Activated B cell treated with CpG ODN at 0.5 μM for 24 hours (primary cell): ENCODE measurements around the gene FAAP24. TPM values are rescaled to one million over a fixed set of nuclear protein-coding genes. Genes with fewer than 3 reads are reported as not detected.
"Not testable (repeated sequence)": the region's sequence is repeated elsewhere in the genome, so short reads cannot be mapped to it uniquely, and the experiment has no call there.

ENCODE experiments used
- ATAC-seq: fragments of 200-7000 bp; cut with Tn5 transposase; one replicate; pipeline ENCODE4 v1.10.0; 2021; ENCODE audit warnings: low read depth, mild to moderate bottlenecking, moderate library complexity
- CTCF ChIA-PET: fragments of 350-600 bp; sonication (Branson Sonifier 250); formaldehyde crosslinking; loops from one replicate; lab custom pipeline; 2021; ENCODE audit warnings: antibody characterized with exemption; lab: Charles Lee
- POLR2A ChIA-PET: fragments of 350-600 bp; sonication (Branson Sonifier 250); formaldehyde crosslinking; loops from one replicate; lab custom pipeline; 2021; ENCODE audit warnings: antibody characterized with exemption; lab: Charles Lee
- DNase-seq: peaks from one replicate; pipeline ENCODE4 v3.0.0; 2022
- H3K27ac Mint-ChIP-seq: one replicate; pipeline ENCODE4 v1.8.0; 2020; ENCODE audit warnings: mixed read lengths
- H3K27me3 Mint-ChIP-seq: one replicate; pipeline ENCODE4 v1.8.0; 2021; ENCODE audit warnings: mixed read lengths
- H3K36me3 Mint-ChIP-seq: one replicate; pipeline ENCODE4 v1.8.0; 2021; ENCODE audit warnings: low read depth, mixed read lengths
- H3K4me1 Mint-ChIP-seq: one replicate; pipeline ENCODE4 v1.8.0; 2021; ENCODE audit warnings: mixed read lengths
- H3K4me3 Mint-ChIP-seq: one replicate; pipeline ENCODE4 v1.8.0; 2020; ENCODE audit warnings: mild to moderate bottlenecking, mixed read lengths
- H3K9me3 Mint-ChIP-seq: one replicate; pipeline ENCODE4 v1.8.0; 2020; ENCODE audit warnings: mixed read lengths
- intact Hi-C: fragments of 100-400 bp; cut with micrococcal nuclease; formaldehyde crosslinking; loops from one replicate; pipeline ENCODE4 v1.15.1; 2024
- total RNA-seq: library from RNA; stranded (reverse); gene quantifications from 2 replicates; pipeline ENCODE4 v1.2.3, GENCODE V29; 2022
- TF ChIP-seq, protein P1 (sequence below): fragments of 200-600 bp; IDR thresholded peaks from one replicate; pipeline ENCODE4 v1.8.0; 2022; ENCODE audit warnings: antibody characterized with exemption, mild to moderate bottlenecking

Gene FAAP24
- total RNA-seq, 1 donor from 2014 or later, result 3.7 TPM

DNA sequence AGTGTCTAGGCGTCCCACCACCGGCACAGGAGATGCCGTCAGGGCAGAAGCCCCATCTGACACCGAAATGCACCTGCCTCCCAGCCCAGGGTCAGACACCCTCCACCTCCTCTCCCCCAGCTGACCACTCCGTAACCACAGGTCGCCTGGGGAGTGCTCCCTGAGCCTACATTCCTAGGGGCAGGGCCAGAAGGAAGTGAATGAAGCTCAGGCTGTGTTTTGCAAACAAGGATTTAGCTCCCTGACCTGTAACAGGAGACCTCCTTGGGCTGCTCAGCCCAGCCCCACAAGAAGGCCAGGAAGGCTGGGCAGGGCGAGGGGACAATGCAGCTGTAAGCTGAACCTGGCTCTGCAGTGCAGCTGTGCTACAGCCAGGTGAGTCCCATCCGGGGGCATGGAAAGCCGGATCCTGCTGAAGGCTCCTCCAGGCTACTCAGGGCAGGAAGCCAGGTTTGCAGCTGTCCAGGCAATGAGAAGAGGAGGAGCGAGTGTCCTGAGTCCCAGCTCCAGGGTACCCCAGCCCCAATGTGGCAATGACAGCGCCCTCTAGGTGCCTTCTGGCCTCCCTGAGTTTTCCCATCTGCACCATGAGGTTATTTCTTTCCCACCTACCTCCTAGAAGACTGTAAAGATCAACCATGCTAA lies 50.6 kb downstream of the FAAP24 start:
- intact Hi-C loops, result no loop called here
- H3K4me1 Mint-ChIP-seq, result no peaks in the 10 kb centered on the region
- H3K9me3 Mint-ChIP-seq, result no peaks in the 10 kb centered on the region
- DNase-seq (no peak), ATAC-seq (no peak)
- TF ChIP-seq, protein P1, sequence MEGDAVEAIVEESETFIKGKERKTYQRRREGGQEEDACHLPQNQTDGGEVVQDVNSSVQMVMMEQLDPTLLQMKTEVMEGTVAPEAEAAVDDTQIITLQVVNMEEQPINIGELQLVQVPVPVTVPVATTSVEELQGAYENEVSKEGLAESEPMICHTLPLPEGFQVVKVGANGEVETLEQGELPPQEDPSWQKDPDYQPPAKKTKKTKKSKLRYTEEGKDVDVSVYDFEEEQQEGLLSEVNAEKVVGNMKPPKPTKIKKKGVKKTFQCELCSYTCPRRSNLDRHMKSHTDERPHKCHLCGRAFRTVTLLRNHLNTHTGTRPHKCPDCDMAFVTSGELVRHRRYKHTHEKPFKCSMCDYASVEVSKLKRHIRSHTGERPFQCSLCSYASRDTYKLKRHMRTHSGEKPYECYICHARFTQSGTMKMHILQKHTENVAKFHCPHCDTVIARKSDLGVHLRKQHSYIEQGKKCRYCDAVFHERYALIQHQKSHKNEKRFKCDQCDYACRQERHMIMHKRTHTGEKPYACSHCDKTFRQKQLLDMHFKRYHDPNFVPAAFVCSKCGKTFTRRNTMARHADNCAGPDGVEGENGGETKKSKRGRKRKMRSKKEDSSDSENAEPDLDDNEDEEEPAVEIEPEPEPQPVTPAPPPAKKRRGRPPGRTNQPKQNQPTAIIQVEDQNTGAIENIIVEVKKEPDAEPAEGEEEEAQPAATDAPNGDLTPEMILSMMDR, result no peak
- H3K27me3 Mint-ChIP-seq, result no peaks in the 10 kb centered on the region
- H3K27ac Mint-ChIP-seq, result no peak overlapping the region
- ChIA-PET CTCF (no interaction called here), POLR2A (no interaction called here)
- no peak overlapping the region for H3K4me3 Mint-ChIP-seq
- H3K36me3 Mint-ChIP-seq, result peaks cover 12% of the 10 kb centered on the region

DNA sequence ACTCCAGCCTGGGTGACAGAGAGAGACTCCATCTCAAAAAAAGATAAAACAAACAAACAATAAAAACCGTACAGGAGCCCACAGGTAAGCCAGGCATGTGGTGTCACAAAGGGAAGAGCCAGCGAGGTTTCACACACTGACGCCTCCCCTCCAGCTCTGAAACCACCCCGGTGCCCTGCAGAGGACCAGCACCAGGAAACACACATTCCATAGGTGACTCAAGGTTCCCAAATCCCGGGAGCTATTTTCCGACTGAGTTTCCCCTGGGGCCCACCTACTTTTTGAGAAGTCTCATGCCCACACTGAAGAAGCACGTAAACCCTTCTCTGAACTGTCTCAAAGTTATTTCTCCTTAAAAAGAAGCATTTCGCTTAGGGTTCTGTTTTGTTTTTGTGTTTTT lies 52.4 kb downstream of the FAAP24 start:
- ATAC-seq (no peak), DNase-seq (no peak)
- intact Hi-C loops, result no loop called here
- TF ChIP-seq, protein P1, result no peak
- no peaks in the 10 kb centered on the region for H3K4me1 Mint-ChIP-seq
- H3K27ac Mint-ChIP-seq, result no peak overlapping the region
- peaks cover 12% of the 10 kb centered on the region for H3K36me3 Mint-ChIP-seq
- POLR2A ChIA-PET, result no interaction called here
- H3K27me3 Mint-ChIP-seq, result no peaks in the 10 kb centered on the region
- H3K4me3 Mint-ChIP-seq, result no peak overlapping the region
- CTCF ChIA-PET, result no interaction called here
- H3K9me3 Mint-ChIP-seq, result peaks cover 2% of the 10 kb centered on the region

DNA sequence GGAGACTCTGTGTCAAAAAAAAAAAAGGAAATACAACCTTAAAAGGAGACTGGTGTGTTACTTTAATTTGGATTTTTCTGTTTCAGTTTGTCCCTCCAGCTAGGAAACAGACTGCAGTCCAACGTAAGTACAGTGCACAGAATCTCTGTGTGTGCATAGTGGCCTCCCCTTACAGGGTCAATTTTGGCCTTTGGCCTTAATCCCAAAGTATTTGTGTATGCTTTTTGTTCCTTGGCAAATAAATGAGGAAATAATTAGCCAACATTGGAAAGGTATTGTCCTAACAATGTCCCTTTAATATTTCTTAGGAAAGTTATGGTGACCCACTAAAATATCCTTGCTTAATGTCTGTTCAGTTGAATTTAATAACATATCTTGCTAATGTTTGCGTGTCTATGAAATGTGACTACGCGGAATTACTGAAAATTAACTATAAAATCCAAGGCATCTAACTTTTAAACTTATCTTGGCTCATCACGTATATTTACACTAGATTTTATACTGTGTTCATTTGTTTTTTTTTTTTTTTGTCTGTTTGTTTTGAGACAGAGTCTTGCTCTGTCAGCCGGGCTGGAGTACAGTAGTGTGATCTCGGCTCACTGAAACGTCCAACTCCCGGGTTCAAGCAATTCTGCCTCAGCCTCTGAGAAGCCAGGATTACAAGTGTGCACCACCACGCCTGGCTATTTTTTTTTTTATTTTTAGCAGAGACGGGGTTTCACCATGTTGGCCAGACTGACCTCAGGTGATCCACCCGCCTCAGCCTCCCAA lies 53.6 kb downstream of the FAAP24 start:
- DNase-seq, H3K4me1 Mint-ChIP-seq, intact Hi-C loops, H3K27me3 Mint-ChIP-seq, H3K27ac Mint-ChIP-seq, H3K9me3 Mint-ChIP-seq, CTCF ChIA-PET, H3K4me3 Mint-ChIP-seq, ATAC-seq, POLR2A ChIA-PET: not testable (repeated sequence)
- H3K36me3 Mint-ChIP-seq, result peaks cover 12% of the 10 kb centered on the region

DNA sequence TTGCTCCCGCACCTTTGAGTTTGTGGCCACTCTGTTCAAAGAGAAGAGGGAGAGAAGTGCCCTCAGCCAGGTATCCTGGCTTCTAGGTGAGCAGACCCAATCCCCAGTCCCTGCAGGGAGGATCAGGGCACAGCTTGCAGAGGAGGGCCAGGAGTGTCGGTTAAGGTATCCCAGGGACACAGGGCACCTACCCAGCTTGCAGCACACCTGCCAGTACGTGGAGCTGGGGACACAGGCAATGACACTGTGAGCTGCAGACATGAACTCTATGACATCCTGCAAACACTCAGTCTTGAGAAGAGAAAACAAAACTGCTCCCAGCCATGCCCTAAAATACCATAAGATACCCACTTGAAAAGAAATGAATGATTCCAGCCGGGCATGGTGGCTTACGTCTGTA lies 54.6 kb downstream of the FAAP24 start:
- intact Hi-C loops, H3K4me1 Mint-ChIP-seq, H3K27ac Mint-ChIP-seq, H3K4me3 Mint-ChIP-seq, POLR2A ChIA-PET, H3K9me3 Mint-ChIP-seq, ATAC-seq, DNase-seq, H3K27me3 Mint-ChIP-seq, CTCF ChIA-PET: not testable (repeated sequence)
- H3K36me3 Mint-ChIP-seq, result peaks cover 12% of the 10 kb centered on the region

Other genes starting within 250 kb of the FAAP24 start
- 0.33 TPM in 1 of 2 replicates, not detected in the other for gene SLC7A9, start 102.5 kb upstream of the FAAP24 start, total RNA-seq
- 16.4 and 19.4 TPM in 2 replicates for gene CEP89, start 284 bp upstream of the FAAP24 start, total RNA-seq
- 1.0 and 1.7 TPM in 2 replicates for gene RHPN2, start 92.6 kb downstream of the FAAP24 start, total RNA-seq
- 12.8 and 13.0 TPM in 2 replicates for gene GPATCH1, start 108.9 kb downstream of the FAAP24 start, total RNA-seq
- gene WDR88, start 159.9 kb downstream of the FAAP24 start, total RNA-seq, result 0.51 TPM in 1 of 2 replicates, not detected in the other
- not detected in 2 replicates for gene LRP3, start 222.1 kb downstream of the FAAP24 start, total RNA-seq